Measurements from ENCODE around the gene LIG3. TPM values are rescaled to one million over a fixed set of nuclear protein-coding genes. Genes with fewer than 3 reads are reported as not detected.

Gene LIG3
- total and polyA plus RNA-seq, 2 of the 13 experiments (the other 11 are each of a cell fraction or from before 2014, with no cell fraction given): 34.4 to 36.2 TPM

- TF ChIP-seq MED1 (CRISPR knock-in tag; IDR thresholded peaks at IDR 0.05): peak; percentile 40; the same call in 1 of the 2 replicates
- TF ChIP-seq HNF4A (CRISPR knock-in tag; IDR thresholded peaks at IDR 0.05): peak; percentile 1
- TF ChIP-seq NFE2L2 (IDR thresholded peaks at IDR 0.05; ENCODE audit: low read length): no peak
- TF ChIP-seq IRX3 (CRISPR knock-in tag; IDR thresholded peaks at IDR 0.05; ENCODE audit: borderline replicate concordance, low read depth): no peak
- TF ChIP-seq ATF2 (CRISPR knock-in tag; IDR thresholded peaks at IDR 0.05): no peak
- TF ChIP-seq ZGPAT (CRISPR knock-in tag; IDR thresholded peaks at IDR 0.05): no peak
- TF ChIP-seq ZNF101 (CRISPR knock-in tag; IDR thresholded peaks at IDR 0.05; ENCODE audit: borderline replicate concordance, low read depth): no peak
Measured at GRCh38 chr17:35052780-35053179, 72.5 kb downstream of the LIG3 start (continued).

- Histone ChIP-seq H3K79me2 (ENCODE audit: insufficient read depth, low read length) (peaks cover 75% of the 10 kb centered on the region), H3K27me3 (ENCODE audit: control insufficient read depth in 1 of 2, insufficient read depth in 2 of 2, low read length in 2 of 2) (no peaks in the 10 kb centered on the region; a peak in 1 of 5 replicates), H3K4me3 (replicated peaks in 1 of 3; ENCODE audit: insufficient read depth in 1 of 3, low read depth in 2 of 3, low read length in 3 of 3) (no peak overlapping the region), H4K20me1 (ENCODE audit: insufficient read depth, low read length) (no peaks in the 10 kb centered on the region), H3K9me3 (ENCODE audit: low read length) (no peaks in the 10 kb centered on the region), H3K9ac (ENCODE audit: insufficient read depth, low read depth, low read length) (no peak overlapping the region), H3K27ac (ENCODE audit: extremely low read length, insufficient read depth, low read length) (peak overlapping the region; percentile 93), H3K36me3 (replicated peaks in 1 of 2; ENCODE audit: control insufficient read depth in 1 of 2, insufficient read depth in 2 of 2, low read length in 2 of 2) (peaks cover 1 to 7% of the 10 kb centered on the region in 2 experiments; a peak in 2 of 5 replicates), H2AFZ (ENCODE audit: low read length) (no peak overlapping the region), H3K4me1 (ENCODE audit: insufficient read depth, low read length) (peaks cover 82% of the 10 kb centered on the region), H3K4me2 (ENCODE audit: low read depth, low read length) (peak overlapping the region; percentile 89)
- ATAC-seq (no peak), DNase-seq (ENCODE audit: low spot score) (no peak), FAIRE-seq (no peak)
- no TSS peak for BruUV-seq (replicated peaks)
- ChIA-PET POLR2A (interaction anchor here (0.5 to 5.0 kb wide), 5 partner anchors 11 to 37 kb away, joined by 3 to 57 read pairs (median 5); partner anchors contain the start of gene RFFL), CTCF (ENCODE audit: low intra/inter-chr PET ratio, low total read pairs) (no interaction called here)
- WGBS (ENCODE audit: low lambda C conversion rate): 81% methylated on average over 1 of the region's 1 CpG
- no peak for TF ChIP-seq ZNF703 (CRISPR knock-in tag; IDR thresholded peaks at IDR 0.05; ENCODE audit: borderline replicate concordance)
- peak; percentile 88 for TF ChIP-seq ZBTB26 (CRISPR knock-in tag; IDR thresholded peaks at IDR 0.05; ENCODE audit: borderline replicate concordance)
- intact Hi-C loops (cut with micrococcal nuclease; ENCODE audit: unreplicated experiment): no loop called here
- in situ Hi-C loops (cut with HindIII; ENCODE audit: extremely low pct_ligation_motif_present, low pct_unique_long_range_greater_than_20kb): no loop called here
Measured at GRCh38 chr17:35053204-35053603, 72.9 kb downstream of the LIG3 start.

All from HepG2 (cell line).